ENCODE measurements around the gene GPR27. TPM values are rescaled to one million over a fixed set of nuclear protein-coding genes. Genes with fewer than 3 reads are reported as not detected.

GPR27 gene
- total and polyA plus RNA-seq, 2 of the 8 experiments (the other 6 are each of a cell fraction or from before 2014, with no cell fraction given) = 11.3 to 12.5 TPM

DNA sequence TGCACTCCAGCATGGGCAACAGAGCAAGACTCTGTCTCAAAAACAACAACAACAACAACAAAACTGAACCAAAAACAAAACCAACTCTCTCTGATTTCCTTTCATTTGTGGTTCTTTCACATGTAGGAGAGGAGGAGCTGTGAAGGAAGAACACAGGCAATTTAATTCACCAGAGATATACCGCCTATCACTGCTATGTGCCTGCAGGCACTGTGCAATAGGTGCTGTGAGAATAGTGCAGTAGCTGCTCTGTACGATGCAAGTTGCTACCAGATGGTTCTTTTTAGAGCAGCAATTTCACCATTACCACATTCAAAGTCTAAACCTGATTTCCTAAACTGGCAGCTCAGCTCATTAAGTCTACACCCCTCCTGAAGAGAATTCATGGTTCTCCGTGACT lies 42.6 kb downstream of the GPR27 start:
- Histone ChIP-seq H4K20me1 (replicated peaks in 1 of 2; ENCODE audit: control insufficient read depth in 1 of 2, insufficient read depth in 2 of 2, low read length in 2 of 2) (no peaks in the 10 kb centered on the region), H4K91ac (replicated peaks; ENCODE audit: insufficient read length, low read length) (no peak overlapping the region), H3K27ac (ENCODE audit: low read depth, low read length) (no peak overlapping the region), H2BK120ac (replicated peaks; ENCODE audit: low read depth, low read length) (no peak overlapping the region), H2AFZ (ENCODE audit: low read length) (no peak overlapping the region), H3K23ac (ENCODE audit: insufficient read length) (no peak overlapping the region), H3K18ac (ENCODE audit: extremely low read depth, low read length) (no peak overlapping the region), H3K4me2 (ENCODE audit: insufficient read depth in 1 of 2, low read depth in 2 of 2, low read length in 2 of 2) (no peak overlapping the region), H3K23me2 (ENCODE audit: low read depth, low read length) (no peaks in the 10 kb centered on the region), H2BK12ac (ENCODE audit: low read depth, low read length) (no peak overlapping the region), H3K14ac (ENCODE audit: insufficient read length) (no peak overlapping the region), H3K9me3 (ENCODE audit: insufficient read depth in 2 of 2, low read depth in 1 of 2, low read length in 1 of 2) (no peaks in the 10 kb centered on the region), H3K4ac (replicated peaks; ENCODE audit: insufficient read length, low read depth, low read length) (no peak overlapping the region), H3K4me1 (replicated peaks in 1 of 4; ENCODE audit: control insufficient read depth in 3 of 4, insufficient read depth in 4 of 4, low read length in 3 of 4) (peaks cover 0 to 7% (median 4%) of the 10 kb centered on the region in 4 experiments; a peak in 4 of 7 replicates), H3K4me3 (ENCODE audit: extremely low read depth in 1 of 4, insufficient read depth in 2 of 4, low read depth in 3 of 4, low read length in 4 of 4) (no peak overlapping the region), H3K27me3 (replicated peaks in 1 of 4; ENCODE audit: control insufficient read depth in 3 of 4, extremely low read depth in 1 of 4, insufficient read depth in 3 of 4, low read length in 3 of 4) (no peaks in the 10 kb centered on the region), H3K56ac (replicated peaks; ENCODE audit: insufficient read length, low read depth, low read length) (no peak overlapping the region), H3K36me3 (ENCODE audit: control insufficient read depth in 2 of 4, insufficient read depth in 4 of 4, low read length in 3 of 4) (no peaks in the 10 kb centered on the region), H2BK5ac (ENCODE audit: low read depth, low read length) (no peak overlapping the region), H2BK20ac (ENCODE audit: low read length) (no peak overlapping the region), H2BK15ac (ENCODE audit: low read length) (no peak overlapping the region), H4K5ac (ENCODE audit: insufficient read length, low read depth, low read length) (no peak overlapping the region), H3K79me2 (ENCODE audit: control insufficient read depth in 1 of 2, insufficient read depth in 2 of 2, low read length in 2 of 2) (no peaks in the 10 kb centered on the region), H2AK5ac (ENCODE audit: low read depth, low read length) (no peak overlapping the region), H4K8ac (ENCODE audit: extremely low read depth, insufficient read depth, low read length) (no peak overlapping the region), H3K79me1 (ENCODE audit: low read depth, low read length) (no peaks in the 10 kb centered on the region; the same call in 1 of the 2 replicates), H3K9ac (replicated peaks in 1 of 4; ENCODE audit: extremely low read depth in 1 of 4, low read depth in 3 of 4, low read length in 3 of 4) (no peak overlapping the region)
- ChIA-PET POLR2A (ENCODE audit: partially characterized antibody) (no interaction called here), CTCF (ENCODE audit: partially characterized antibody) (interaction anchor here (1.2 kb wide), 1 partner anchor 66 kb away, joined by 3 read pairs; no protein-coding TSS in a partner anchor)
- FAIRE-seq (no peak), DNase-seq (ENCODE audit: low read depth in 1 of 2, low spot score in 2 of 2) (no peak)
- no peak for TF ChIP-seq JUND (IDR thresholded peaks at IDR 0.05; ENCODE audit: low read length)
- no peak for TF ChIP-seq SIX5 (IDR thresholded peaks at IDR 0.05; ENCODE audit: low read depth, low read length)
- TF ChIP-seq CREB1 (IDR thresholded peaks at IDR 0.05) = no peak
- TF ChIP-seq SP2 (IDR thresholded peaks at IDR 0.05; ENCODE audit: low read length) = no peak
- TF ChIP-seq BCL11A (IDR thresholded peaks at IDR 0.05; ENCODE audit: low read depth in 2 of 2, low read length in 2 of 2) = no peak
- TF ChIP-seq RNF2 (IDR thresholded peaks at IDR 0.05; ENCODE audit: borderline replicate concordance, low read depth, low read length, missing control alignments, poor library complexity, severe bottlenecking) = no peak
- TF ChIP-seq FOSL1 (IDR thresholded peaks at IDR 0.05; ENCODE audit: insufficient read depth, low read depth, low read length) = no peak
- TF ChIP-seq TAF7 (optimal IDR thresholded peaks at IDR 0.05; ENCODE audit: borderline replicate concordance, low read depth, low read length) = no peak
- TF ChIP-seq CHD2 (IDR thresholded peaks at IDR 0.05; ENCODE audit: low read length) = no peak
- no peak for TF ChIP-seq GABPA (IDR thresholded peaks at IDR 0.05; ENCODE audit: borderline replicate concordance, insufficient read depth, low read length)
- no peak for TF ChIP-seq PHF8 (conservative IDR thresholded peaks at IDR 0.05; ENCODE audit: low read depth, low read length)
- WGBS, 2 experiments (ENCODE audit: extremely low coverage in 1 of 2, insufficient coverage in 1 of 2, insufficient read length in 1 of 2, insufficient replicate concordance in 2 of 2, low coverage in 1 of 2, low lambda C conversion rate in 2 of 2, missing lambda C conversion rate in 1 of 2) = 91% methylated on average over 3 of the region's 3 CpGs; no CpG with 5 or more reads in 1 of the 2 experiments

Data from H1 (cell line).